Hepatocyte (in vitro differentiated cells): Measurements from ENCODE around the gene GNG7. TPM values are rescaled to one million over a fixed set of nuclear protein-coding genes. Genes with fewer than 3 reads are reported as not detected.

Experiments
- DNase-seq: peaks from one replicate; pipeline ENCODE4 v3.0.0-alpha.2; 2016; ENCODE audit warnings: low spot score
- H2AFZ ChIP-seq: fragments of 200-600 bp; sonication (generic); 2 replicates; pipeline ENCODE4 v1.6.0; 2016; ENCODE audit warnings: antibody characterized with exemption, mild to moderate bottlenecking
- H3K27ac ChIP-seq: fragments of 200-600 bp; sonication (generic); 2 replicates; pipeline ENCODE4 v1.5.1; 2016; ENCODE audit warnings: mild to moderate bottlenecking
- H3K27me3 ChIP-seq: fragments of 200-600 bp; sonication (generic); 2 replicates; pipeline ENCODE4 v1.6.1; 2016
- H3K36me3 ChIP-seq: fragments of 200-600 bp; sonication (generic); replicated peaks from 2 replicates; pipeline ENCODE4 v1.5.1; 2016; ENCODE audit warnings: low read depth; ENCODE audit not compliant: insufficient read depth
- H3K4me1 ChIP-seq: fragments of 200-600 bp; sonication (generic); 2 replicates; pipeline ENCODE4 v1.5.1; 2016; ENCODE audit warnings: mild to moderate bottlenecking, moderate library complexity; ENCODE audit not compliant: insufficient read depth
- H3K4me2 ChIP-seq: fragments of 200-600 bp; sonication (generic); 2 replicates; pipeline ENCODE4 v1.6.0; 2016
- H3K4me3 ChIP-seq: fragments of 200-600 bp; sonication (generic); 2 replicates; pipeline ENCODE4 v1.5.1; 2016; ENCODE audit warnings: mild to moderate bottlenecking
- H3K79me2 ChIP-seq: fragments of 200-600 bp; sonication (generic); 2 replicates; pipeline ENCODE4 v1.6.0; 2017; ENCODE audit warnings: mild to moderate bottlenecking
- H3K9me2 ChIP-seq: fragments of 200-600 bp; sonication (generic); replicated peaks from 2 replicates; pipeline ENCODE4 v1.6.0; 2017; ENCODE audit warnings: mild to moderate bottlenecking; ENCODE audit not compliant: insufficient read depth
- H3K9me3 ChIP-seq: fragments of 200-600 bp; sonication (generic); 2 replicates; pipeline ENCODE4 v1.5.1; 2016; ENCODE audit warnings: low read depth, mild to moderate bottlenecking
- H4K20me1 ChIP-seq: fragments of 200-600 bp; sonication (generic); 2 replicates; pipeline ENCODE4 v1.6.0; 2016; ENCODE audit warnings: mild to moderate bottlenecking; ENCODE audit not compliant: insufficient read depth, poor library complexity, severe bottlenecking
- CTCF ChIP-seq: fragments of 200-600 bp; sonication (generic); IDR thresholded peaks from 2 replicates; pipeline ENCODE4 v1.5.1; 2016; ENCODE audit warnings: antibody characterized with exemption, mild to moderate bottlenecking; ENCODE audit not compliant: poor library complexity
- EZH2 ChIP-seq: fragments of 200-600 bp; sonication (generic); IDR thresholded peaks from 2 replicates; pipeline ENCODE4 v1.6.1; 2016; ENCODE audit warnings: antibody characterized with exemption, mild to moderate bottlenecking, borderline replicate concordance
- EZH2phosphoT487 ChIP-seq: fragments of 200-600 bp; sonication (generic); IDR thresholded peaks from one replicate; pipeline ENCODE4 v1.6.1; 2018; ENCODE audit warnings: antibody characterized with exemption, mild to moderate bottlenecking, low read depth, moderate library complexity; ENCODE audit not compliant: unreplicated experiment, severe bottlenecking
- WGBS: methylation state at CpG from one replicate; pipeline ENCODE4 v1.1.6; 2016; ENCODE audit warnings: low lambda C conversion rate; ENCODE audit errors: missing lambda C conversion rate; 5-methylcytosine and 5-hydroxymethylcytosine counted together
- polyA plus RNA-seq: library from polyadenylated mRNA; unstranded; fragments of >200 nt; fragmentation: Nextera tagmentation; extraction: Ambion mirVana; gene quantifications from 2 replicates; pipeline ENCODE4 v1.2.1, GENCODE V29; 2016
- total RNA-seq: library from RNA; depleted of rRNA; stranded (reverse); fragments of >200 nt; gene quantifications from 2 replicates; pipeline ENCODE4 v1.2.3, GENCODE V29; 2014

GNG7 gene
- total and polyA plus RNA-seq, 2 experiments from 2014 or later = 1.2 to 1.9 TPM

DNA sequence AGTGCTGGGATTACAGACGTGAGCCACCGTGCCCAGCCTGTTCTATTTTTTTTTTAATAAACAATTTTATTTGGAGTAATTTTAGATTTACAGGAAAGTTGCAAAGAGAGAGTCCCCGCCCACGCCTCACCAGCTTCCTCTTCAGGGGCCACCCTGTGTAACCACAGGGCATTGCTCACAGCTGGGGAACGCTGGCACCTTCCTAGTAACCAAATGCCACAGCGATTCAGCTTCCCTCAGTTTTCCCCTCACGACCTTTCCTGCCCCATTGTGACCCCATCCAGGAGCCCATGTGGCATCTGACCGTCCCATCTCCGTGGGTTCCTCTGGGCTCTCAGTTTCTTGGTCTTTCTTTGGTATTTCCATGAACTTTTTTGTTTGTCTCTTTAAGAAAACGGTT, 83.9 kb downstream of the GNG7 start:
- Histone ChIP-seq H4K20me1 (no peaks in the 10 kb centered on the region), H3K4me1 (no peaks in the 10 kb centered on the region), H3K4me3 (no peak overlapping the region), H3K4me2 (no peak overlapping the region), H3K27ac (no peak overlapping the region), H2AFZ (no peak overlapping the region), H3K79me2 (no peaks in the 10 kb centered on the region), H3K9me3 (no peaks in the 10 kb centered on the region), H3K36me3 (no peaks in the 10 kb centered on the region), H3K9me2 (no peaks in the 10 kb centered on the region), H3K27me3 (no peaks in the 10 kb centered on the region)
- no peak for DNase-seq
- no peak for TF ChIP-seq EZH2
- no peak for TF ChIP-seq EZH2phosphoT487
- TF ChIP-seq CTCF = no peak
- 87% methylated on average over 10 of the region's 10 CpGs for WGBS

DNA sequence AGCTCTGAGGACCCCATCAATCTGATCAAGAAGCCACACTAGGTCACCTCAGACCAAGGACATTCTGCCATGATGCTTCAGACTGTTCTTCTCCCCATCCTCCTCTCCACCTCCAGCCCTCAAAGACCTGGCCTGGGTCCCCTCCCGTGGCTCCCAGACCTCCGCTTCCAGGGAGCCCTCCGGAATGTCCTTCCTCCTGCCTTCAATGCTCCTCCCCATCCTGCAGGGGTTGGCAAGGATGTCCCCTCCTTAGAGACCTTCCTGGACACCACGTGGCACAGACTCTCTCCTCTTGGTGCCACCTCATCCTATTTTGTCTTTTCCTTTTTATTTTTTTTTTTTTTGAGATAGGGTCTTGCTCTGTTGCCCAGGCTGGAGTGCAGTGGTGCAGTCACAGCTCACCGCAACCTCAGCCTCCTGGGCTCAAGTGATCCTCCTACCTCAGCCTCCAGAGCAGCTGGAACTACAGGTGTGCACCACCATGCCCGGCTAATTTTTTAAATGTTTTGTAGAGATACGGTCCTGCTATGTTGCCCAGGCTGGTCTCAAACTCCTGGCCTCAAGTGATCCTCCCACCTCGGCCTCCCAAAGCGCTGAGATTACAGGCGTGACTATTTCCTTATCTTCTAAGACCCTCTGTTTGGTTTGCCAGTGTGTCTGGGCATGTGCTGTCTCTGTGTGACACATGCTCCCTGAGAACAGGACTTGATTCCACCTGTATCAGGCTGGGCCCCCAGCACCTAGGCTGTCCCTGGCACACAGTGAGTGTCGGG, 84.9 kb downstream of the GNG7 start:
- Histone ChIP-seq H3K4me1 (no peaks in the 10 kb centered on the region), H3K27ac (no peak overlapping the region), H3K36me3 (no peaks in the 10 kb centered on the region), H3K79me2 (no peaks in the 10 kb centered on the region), H3K4me3 (no peak overlapping the region), H2AFZ (no peak overlapping the region), H3K9me3 (no peaks in the 10 kb centered on the region), H4K20me1 (no peaks in the 10 kb centered on the region), H3K4me2 (no peak overlapping the region), H3K27me3 (no peaks in the 10 kb centered on the region), H3K9me2 (no peaks in the 10 kb centered on the region)
- TF ChIP-seq EZH2 = no peak
- TF ChIP-seq EZH2phosphoT487 = no peak
- TF ChIP-seq CTCF = no peak
- 94% methylated on average over 11 of the region's 11 CpGs for whole genome bisulfite sequencing
- DNase-seq = no peak

DNA sequence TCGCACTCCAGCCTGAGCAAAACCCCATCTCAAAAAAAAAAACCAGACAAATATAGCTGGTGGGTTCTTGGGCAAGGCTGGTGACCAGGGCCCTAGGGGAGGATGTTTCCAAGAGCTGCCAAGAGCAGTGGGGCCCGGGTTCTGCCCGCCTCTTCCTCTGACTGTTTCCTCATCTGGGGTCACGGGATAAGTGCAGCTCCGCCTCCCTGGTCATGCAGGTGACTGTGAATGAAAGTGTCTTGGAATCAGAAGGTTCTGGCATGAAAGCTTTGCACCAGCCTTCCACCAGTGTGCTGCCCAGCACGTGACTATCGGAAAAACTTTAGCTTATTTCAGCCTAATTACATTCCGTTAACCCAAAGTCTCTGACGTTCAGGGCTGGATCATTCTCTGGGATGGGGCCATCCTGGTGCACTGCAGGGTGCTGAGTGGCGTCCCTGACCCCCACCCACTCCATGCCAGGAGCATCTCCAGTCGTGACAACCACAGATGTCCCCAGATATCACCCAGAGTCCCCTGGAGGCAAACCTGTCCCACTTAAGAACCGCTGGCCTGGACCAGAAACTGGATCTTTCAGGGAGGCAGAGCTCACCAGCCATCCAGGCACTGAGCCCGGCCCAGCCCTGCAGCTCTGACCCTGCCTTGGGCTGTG, 85.6 kb downstream of the GNG7 start:
- H3K79me2 ChIP-seq = no peaks in the 10 kb centered on the region
- no peak for TF ChIP-seq EZH2phosphoT487
- TF ChIP-seq CTCF = no peak
- TF ChIP-seq EZH2 = no peak
- H3K9me2 ChIP-seq = no peaks in the 10 kb centered on the region
- no peak for DNase-seq
- no peaks in the 10 kb centered on the region for H4K20me1 ChIP-seq
- no peaks in the 10 kb centered on the region for H3K36me3 ChIP-seq
- no peak overlapping the region for H3K27ac ChIP-seq
- no peaks in the 10 kb centered on the region for H3K27me3 ChIP-seq
- no peaks in the 10 kb centered on the region for H3K4me1 ChIP-seq
- no peak overlapping the region for H3K4me3 ChIP-seq
- H3K9me3 ChIP-seq = no peaks in the 10 kb centered on the region
- H2AFZ ChIP-seq = no peak overlapping the region
- H3K4me2 ChIP-seq = no peak overlapping the region
- 81% methylated on average over 13 of the region's 13 CpGs for WGBS
